Mesenchymal stem cell (in vitro differentiated cells and primary cell): ENCODE measurements around the gene INTS6L.
"Not testable (repeated sequence)": the region's sequence is repeated elsewhere in the genome, so short reads cannot be mapped to it uniquely, and the experiment has no call there.

ENCODE experiments used
- DNase-seq: peaks from one replicate; pipeline ENCODE4 v3.0.0-alpha.2; 2013
- H2AFZ ChIP-seq: one replicate; pipeline ENCODE4 v1.6.1; 2013; ENCODE audit warnings: low read depth, mild to moderate bottlenecking, control low read depth, inconsistent platforms, low read length, moderate library complexity
- H2AK5ac ChIP-seq: 2 replicates; pipeline ENCODE4 v1.6.1; 2013; ENCODE audit warnings: low read length, moderate library complexity, mild to moderate bottlenecking, inconsistent platforms; ENCODE audit not compliant: severe bottlenecking
- H2BK120ac ChIP-seq: one replicate; pipeline ENCODE4 v1.6.1; 2013; ENCODE audit warnings: low read depth, mild to moderate bottlenecking, inconsistent platforms, low read length, moderate library complexity
- H2BK12ac ChIP-seq, 2 experiments: one replicate each; pipeline ENCODE4 v1.6.1; 2013; ENCODE audit warnings: inconsistent platforms in 2 of 2, low read length in 2 of 2, mild to moderate bottlenecking in 2 of 2, moderate library complexity in 2 of 2, control low read depth in 1 of 2
- H2BK15ac ChIP-seq: one replicate; pipeline ENCODE4 v1.6.1; 2013; ENCODE audit warnings: mild to moderate bottlenecking, low read depth, inconsistent platforms; ENCODE audit not compliant: poor library complexity, severe bottlenecking
- H2BK5ac ChIP-seq: 2 replicates; pipeline ENCODE4 v1.6.1; 2013; ENCODE audit warnings: low read depth, mild to moderate bottlenecking, low read length, control low read depth, inconsistent platforms; ENCODE audit not compliant: poor library complexity, severe bottlenecking
- H3K14ac ChIP-seq, 2 experiments: one replicate each; pipeline ENCODE4 v1.6.1; 2013; ENCODE audit warnings: inconsistent platforms in 2 of 2, low read length in 2 of 2, control low read depth in 1 of 2, mild to moderate bottlenecking in 1 of 2, moderate library complexity in 1 of 2
- H3K18ac ChIP-seq, 2 experiments: one replicate each; pipeline ENCODE4 v1.6.1; 2013; ENCODE audit warnings: inconsistent platforms in 2 of 2, low read length in 2 of 2, control low read depth in 1 of 2, low read depth in 1 of 2, mild to moderate bottlenecking in 1 of 2
- H3K23ac ChIP-seq, 2 experiments: one replicate each; pipeline ENCODE4 v1.6.1; 2013; ENCODE audit warnings: inconsistent platforms in 2 of 2, low read length in 2 of 2, mild to moderate bottlenecking in 2 of 2, moderate library complexity in 2 of 2, control low read depth in 1 of 2
- H3K27ac ChIP-seq: 2 replicates; pipeline ENCODE4 v1.5.1; 2013; ENCODE audit warnings: mild to moderate bottlenecking, moderate library complexity, low read length, control low read depth, inconsistent platforms; ENCODE audit not compliant: poor library complexity, severe bottlenecking
- H3K27me3 ChIP-seq, 2 experiments: 2 replicates each; pipeline versions ENCODE4 v1.6.1 to v1.7.0; 2013; ENCODE audit warnings: low read length in 2 of 2, mild to moderate bottlenecking in 2 of 2, moderate library complexity in 2 of 2, control low read depth in 1 of 2, inconsistent platforms in 1 of 2; ENCODE audit not compliant: control insufficient read depth in 1 of 2, insufficient read depth in 1 of 2
- H3K36me3 ChIP-seq, 2 experiments: 2 replicates each; pipeline versions ENCODE4 v1.6.1 to v1.7.0; 2013; ENCODE audit warnings: low read length in 2 of 2, control low read depth in 1 of 2, inconsistent platforms in 1 of 2, low read depth in 1 of 2, mild to moderate bottlenecking in 1 of 2; ENCODE audit not compliant: insufficient read depth in 2 of 2, control insufficient read depth in 1 of 2
- H3K4ac ChIP-seq, 2 experiments: one replicate each; pipeline ENCODE4 v1.6.1; 2013; ENCODE audit warnings: inconsistent platforms in 2 of 2, low read length in 2 of 2, mild to moderate bottlenecking in 2 of 2, moderate library complexity in 2 of 2, control low read depth in 1 of 2, low read depth in 1 of 2
- H3K4me1 ChIP-seq: 2 replicates; pipeline ENCODE4 v1.6.1; 2013; ENCODE audit warnings: low read depth, low read length, control low read depth; ENCODE audit not compliant: control insufficient read depth, insufficient read depth
- H3K4me2 ChIP-seq: 2 replicates; pipeline ENCODE4 v1.6.1; 2013; ENCODE audit warnings: low read length, mild to moderate bottlenecking, inconsistent platforms; ENCODE audit not compliant: poor library complexity, severe bottlenecking
- H3K4me3 ChIP-seq, 2 experiments: 2 replicates each; pipeline versions ENCODE4 v1.5.1 to v1.7.0; 2013; ENCODE audit warnings: low read length in 2 of 2, mild to moderate bottlenecking in 2 of 2, control low read depth in 1 of 2, low read depth in 1 of 2; ENCODE audit not compliant: insufficient read depth in 1 of 2
- H3K79me1 ChIP-seq: replicated peaks from 2 replicates; pipeline ENCODE4 v1.6.1; 2013; ENCODE audit warnings: mild to moderate bottlenecking, control low read depth, low read length, inconsistent platforms; ENCODE audit not compliant: poor library complexity, severe bottlenecking
- H3K9ac ChIP-seq: 2 replicates; pipeline ENCODE4 v1.7.0; 2013; ENCODE audit warnings: mild to moderate bottlenecking, low read length, moderate library complexity
- H3K9me3 ChIP-seq: 2 replicates; pipeline ENCODE4 v1.7.0; 2013; ENCODE audit warnings: mild to moderate bottlenecking, low read length; ENCODE audit not compliant: control insufficient read depth
- H4K8ac ChIP-seq: one replicate; pipeline ENCODE4 v1.6.1; 2013; ENCODE audit warnings: inconsistent platforms, mild to moderate bottlenecking, low read length, moderate library complexity
- H4K91ac ChIP-seq: one replicate; pipeline ENCODE4 v1.6.1; 2013; ENCODE audit warnings: mild to moderate bottlenecking, low read length, inconsistent platforms
- WGBS: methylation state at CpG from one replicate; pipeline ENCODE4 v1.1.7; 2013; ENCODE audit warnings: mixed read lengths; 5-methylcytosine and 5-hydroxymethylcytosine counted together

The INTS6L gene

GRCh38 chrX:135581496-135581895 lies 61.0 kb downstream of the INTS6L start:
- Histone ChIP-seq H3K79me1 (no peaks in the 10 kb centered on the region), H3K18ac (no peak overlapping the region), H3K27ac (no peak overlapping the region), H3K27me3 (peaks cover 0 to 12% of the 10 kb centered on the region in 2 experiments), H3K9me3 (no peaks in the 10 kb centered on the region), H2AFZ (no peak overlapping the region), H2AK5ac (no peak overlapping the region), H2BK12ac (no peak overlapping the region), H3K4ac (no peak overlapping the region), H2BK15ac (no peak overlapping the region), H4K8ac (no peak overlapping the region), H3K4me3 (no peak overlapping the region), H3K4me1 (no peaks in the 10 kb centered on the region), H3K4me2 (no peak overlapping the region), H2BK5ac (no peak overlapping the region), H3K23ac (no peak overlapping the region), H3K36me3 (peaks cover 3 to 4% of the 10 kb centered on the region in 2 experiments), H4K91ac (no peak overlapping the region), H2BK120ac (no peak overlapping the region), H3K14ac (no peak overlapping the region), H3K9ac (no peak overlapping the region)
- 100% methylated on average over 1 of the region's 2 CpGs for WGBS
- no peak for DNase-seq

- H4K91ac ChIP-seq, result no peak overlapping the region
- no peak overlapping the region for H3K27ac ChIP-seq
- no peak overlapping the region for H3K9ac ChIP-seq
- H3K9me3 ChIP-seq, result no peaks in the 10 kb centered on the region
- DNase-seq, result no peak
- no peak overlapping the region for H2BK5ac ChIP-seq
- no peak overlapping the region for H2BK15ac ChIP-seq
- no peak overlapping the region for H2BK12ac ChIP-seq
- H3K18ac ChIP-seq, result no peak overlapping the region
- H2BK120ac ChIP-seq, result no peak overlapping the region
- H3K4me2 ChIP-seq, result no peak overlapping the region
- WGBS, result 80% methylated on average over 6 of the region's 6 CpGs
- no peaks in the 10 kb centered on the region for H3K79me1 ChIP-seq
- no peak overlapping the region for H4K8ac ChIP-seq
- H2AFZ ChIP-seq, result no peak overlapping the region
- H3K4me1 ChIP-seq, result no peaks in the 10 kb centered on the region
- H3K27me3 ChIP-seq, result peaks cover 0 to 3% of the 10 kb centered on the region in 2 experiments
- no peak overlapping the region for H3K4me3 ChIP-seq
- no peak overlapping the region for H3K14ac ChIP-seq
- no peaks in the 10 kb centered on the region for H3K36me3 ChIP-seq
- no peak overlapping the region for H2AK5ac ChIP-seq
- H3K4ac ChIP-seq, result no peak overlapping the region
- H3K23ac ChIP-seq, result no peak overlapping the region
These were observed 64.7 kb downstream of the INTS6L start for GRCh38 chrX:135585153-135585552.

- Histone ChIP-seq H2AFZ (no peak overlapping the region), H3K9ac (no peak overlapping the region), H2BK12ac (no peak overlapping the region), H3K23ac (no peak overlapping the region), H3K4me1 (peaks cover 3% of the 10 kb centered on the region), H4K91ac (no peak overlapping the region), H4K8ac (no peak overlapping the region), H3K27me3 (peaks cover 0 to 12% of the 10 kb centered on the region in 2 experiments), H3K79me1 (no peaks in the 10 kb centered on the region), H3K36me3 (no peaks in the 10 kb centered on the region), H3K4me3 (no peak overlapping the region), H3K4ac (no peak overlapping the region), H2AK5ac (no peak overlapping the region), H2BK120ac (no peak overlapping the region), H2BK15ac (no peak overlapping the region), H2BK5ac (no peak overlapping the region), H3K9me3 (no peaks in the 10 kb centered on the region), H3K18ac (no peak overlapping the region), H3K4me2 (no peak overlapping the region), H3K27ac (no peak overlapping the region), H3K14ac (no peak overlapping the region)
- DNase-seq, result no peak
- 34% methylated on average over 2 of the region's 4 CpGs for WGBS
These were observed 71.4 kb downstream of the INTS6L start for GRCh38 chrX:135591871-135592270.

GRCh38 chrX:135594049-135594448 lies 73.6 kb downstream of the INTS6L start:
- H2BK5ac ChIP-seq, H3K9ac ChIP-seq, H3K18ac ChIP-seq, H3K23ac ChIP-seq, H3K4ac ChIP-seq, H3K4me2 ChIP-seq, H3K4me1 ChIP-seq, H2BK15ac ChIP-seq, H3K79me1 ChIP-seq, H2BK120ac ChIP-seq, H3K4me3 ChIP-seq, H2BK12ac ChIP-seq, H2AFZ ChIP-seq, H4K8ac ChIP-seq, H2AK5ac ChIP-seq, H3K27ac ChIP-seq, H3K9me3 ChIP-seq, H4K91ac ChIP-seq, H3K36me3 ChIP-seq, DNase-seq, H3K14ac ChIP-seq: not testable (repeated sequence)
- H3K27me3 ChIP-seq, result peaks cover 0 to 13% of the 10 kb centered on the region in 2 experiments
- WGBS, result no CpG with 5 or more reads among the region's 2 CpGs
